ENCODE data around the gene PRRG1. TPM values are rescaled to one million over a fixed set of nuclear protein-coding genes. Genes with fewer than 3 reads are reported as not detected.

PRRG1 gene
- total RNA-seq, 1 donor: 19.0 TPM

DNA sequence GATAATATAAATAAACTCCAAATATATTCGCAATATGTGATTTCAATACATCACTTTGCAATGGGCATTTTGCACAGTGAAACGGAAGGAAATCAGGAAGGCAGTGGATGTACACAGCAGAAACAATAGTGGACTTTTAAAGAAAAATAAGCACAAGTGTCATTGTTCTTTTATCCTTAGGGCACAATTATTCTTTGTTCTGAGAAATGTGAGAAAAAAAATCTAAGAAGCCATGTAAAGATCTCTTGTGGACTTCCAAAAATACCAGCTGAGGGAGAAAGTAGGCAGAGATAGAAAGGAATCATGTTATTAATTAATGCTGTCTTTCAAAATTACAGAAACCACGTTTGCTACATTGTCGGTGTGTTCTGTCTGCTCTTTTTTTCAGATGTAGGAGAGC lies 17.6 kb upstream of the PRRG1 start:
- TF ChIP-seq CTCF (IDR thresholded peaks at IDR 0.05; ENCODE audit: insufficient read depth, low read depth, low read length): no peak
- no peak overlapping the region for H3K4me3 ChIP-seq (ENCODE audit: low read depth, low read length)
- DNase-seq (ENCODE audit: low read depth): no peak

DNA sequence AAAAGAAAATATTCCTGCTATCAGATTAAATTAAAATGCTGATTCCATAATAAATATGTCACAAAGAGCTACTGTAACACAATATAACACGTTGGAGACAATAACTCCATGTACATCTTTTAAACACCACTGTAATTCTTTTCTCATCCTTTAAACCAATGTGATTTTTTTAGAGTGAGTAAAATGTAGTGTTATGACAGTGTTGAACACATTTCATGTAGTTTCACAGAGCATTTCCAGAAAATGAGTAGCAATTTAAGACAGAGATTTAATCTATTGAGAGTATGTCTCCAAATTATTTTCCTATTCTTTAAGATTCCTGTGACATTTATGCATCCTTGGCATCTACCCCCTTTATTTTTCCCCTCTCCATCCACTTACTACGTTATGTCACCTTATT lies 17.1 kb upstream of the PRRG1 start:
- no peak overlapping the region for H3K4me3 ChIP-seq (ENCODE audit: low read depth, low read length)
- no peak for DNase-seq (ENCODE audit: low read depth)
- TF ChIP-seq CTCF (IDR thresholded peaks at IDR 0.05; ENCODE audit: insufficient read depth, low read depth, low read length): no peak

- DNase-seq (ENCODE audit: low read depth): peak; percentile 63
- no peak for TF ChIP-seq CTCF (IDR thresholded peaks at IDR 0.05; ENCODE audit: insufficient read depth, low read depth, low read length)
- no peak overlapping the region for H3K4me3 ChIP-seq (ENCODE audit: low read depth, low read length)
These were observed 16.0 kb upstream of the PRRG1 start for GRCh38 chrX:37332987-37333658.

- no peak overlapping the region for H3K4me3 ChIP-seq (ENCODE audit: low read depth, low read length)
- DNase-seq (ENCODE audit: low read depth): peak; percentile 77
- no peak for TF ChIP-seq CTCF (IDR thresholded peaks at IDR 0.05; ENCODE audit: insufficient read depth, low read depth, low read length)
These were observed 1.7 kb upstream of the PRRG1 start for GRCh38 chrX:37347420-37347819.

GRCh38 chrX:37348231-37348970 lies 763 bp upstream of the PRRG1 start:
- peak; percentile 83 for DNase-seq (ENCODE audit: low read depth)
- H3K4me3 ChIP-seq (ENCODE audit: low read depth, low read length): peak overlapping the region; percentile 34
- TF ChIP-seq CTCF (IDR thresholded peaks at IDR 0.05; ENCODE audit: insufficient read depth, low read depth, low read length): no peak

DNA sequence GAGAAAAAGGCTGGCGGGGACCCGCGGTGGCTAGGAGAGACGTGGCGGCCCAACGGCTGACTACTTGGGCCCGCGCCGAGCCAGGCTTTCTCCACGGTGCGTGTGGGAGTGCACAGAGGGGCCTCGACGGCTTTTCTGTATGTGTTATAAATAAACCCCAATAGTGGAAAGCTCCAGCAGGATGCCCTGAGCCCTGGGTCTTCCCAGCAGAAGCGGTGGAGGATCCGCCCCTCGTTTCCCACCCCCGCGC lies 268 bp upstream of the PRRG1 start:
- no peak for DNase-seq (ENCODE audit: low read depth)
- TF ChIP-seq CTCF (IDR thresholded peaks at IDR 0.05; ENCODE audit: insufficient read depth, low read depth, low read length): no peak
- H3K4me3 ChIP-seq (ENCODE audit: low read depth, low read length): peak overlapping the region; percentile 34

GRCh38 chrX:37350034-37350365 lies 836 bp downstream of the PRRG1 start:
- no peak for TF ChIP-seq CTCF (IDR thresholded peaks at IDR 0.05; ENCODE audit: insufficient read depth, low read depth, low read length)
- peak overlapping the region; percentile 78 for H3K4me3 ChIP-seq (ENCODE audit: low read depth, low read length)
- DNase-seq (ENCODE audit: low read depth): no peak

Measured in fibroblast of villous mesenchyme (primary cell).